Measurements from ENCODE around the gene DPM1. TPM values are rescaled to one million over a fixed set of nuclear protein-coding genes. Genes with fewer than 3 reads are reported as not detected.
"Not testable (repeated sequence)": the region's sequence is repeated elsewhere in the genome, so short reads cannot be mapped to it uniquely, and the experiment has no call there.

Gene DPM1
- total RNA-seq, 1 donor from 2014 or later: 39.8 TPM

DNA sequence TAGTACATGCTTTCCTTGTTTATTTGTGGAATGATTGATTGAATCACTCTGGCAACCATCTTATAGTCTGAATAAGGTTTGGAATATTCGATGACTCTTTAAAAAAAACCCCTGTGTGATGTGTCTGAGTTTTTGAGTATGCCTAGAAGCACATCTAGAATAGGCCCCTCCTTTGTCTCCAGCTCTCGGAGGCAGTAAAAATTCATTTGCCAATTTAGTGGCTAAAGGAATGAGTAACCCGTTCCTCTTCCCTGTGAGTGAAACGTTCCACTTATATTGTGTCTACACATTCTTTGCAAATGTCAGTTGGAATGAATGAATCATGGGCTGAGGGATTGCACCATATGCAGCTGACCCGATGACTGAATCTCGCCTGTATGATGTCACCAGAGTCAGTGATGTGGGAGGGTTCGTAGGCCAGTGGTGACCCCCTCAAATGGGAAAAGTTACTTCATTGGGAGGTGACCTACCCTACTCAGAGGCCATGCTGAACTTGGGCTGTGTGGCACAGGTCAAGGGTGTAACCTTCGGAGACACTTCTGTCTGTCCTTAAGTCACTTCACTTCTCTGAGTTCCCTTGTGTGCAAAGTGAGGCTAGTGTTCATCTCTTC lies 21.8 kb upstream of the DPM1 start:
- no peaks in the 10 kb centered on the region for H3K36me3 Mint-ChIP-seq (ENCODE audit: low read depth)
- POLR2A ChIA-PET: interaction anchor here (2.0 kb wide), 1 partner anchor 189 kb away, joined by 8 read pairs; no protein-coding TSS in a partner anchor
- H3K27me3 Mint-ChIP-seq: peaks cover 31% of the 10 kb centered on the region
- H3K27ac Mint-ChIP-seq: no peak overlapping the region
- no peak overlapping the region for H3K4me3 Mint-ChIP-seq
- intact Hi-C loops (cut with micrococcal nuclease): loop anchor here (10.0 kb wide), 1 partner anchor 985 kb away; no protein-coding TSS in a partner anchor
- TF ChIP-seq, protein P1, sequence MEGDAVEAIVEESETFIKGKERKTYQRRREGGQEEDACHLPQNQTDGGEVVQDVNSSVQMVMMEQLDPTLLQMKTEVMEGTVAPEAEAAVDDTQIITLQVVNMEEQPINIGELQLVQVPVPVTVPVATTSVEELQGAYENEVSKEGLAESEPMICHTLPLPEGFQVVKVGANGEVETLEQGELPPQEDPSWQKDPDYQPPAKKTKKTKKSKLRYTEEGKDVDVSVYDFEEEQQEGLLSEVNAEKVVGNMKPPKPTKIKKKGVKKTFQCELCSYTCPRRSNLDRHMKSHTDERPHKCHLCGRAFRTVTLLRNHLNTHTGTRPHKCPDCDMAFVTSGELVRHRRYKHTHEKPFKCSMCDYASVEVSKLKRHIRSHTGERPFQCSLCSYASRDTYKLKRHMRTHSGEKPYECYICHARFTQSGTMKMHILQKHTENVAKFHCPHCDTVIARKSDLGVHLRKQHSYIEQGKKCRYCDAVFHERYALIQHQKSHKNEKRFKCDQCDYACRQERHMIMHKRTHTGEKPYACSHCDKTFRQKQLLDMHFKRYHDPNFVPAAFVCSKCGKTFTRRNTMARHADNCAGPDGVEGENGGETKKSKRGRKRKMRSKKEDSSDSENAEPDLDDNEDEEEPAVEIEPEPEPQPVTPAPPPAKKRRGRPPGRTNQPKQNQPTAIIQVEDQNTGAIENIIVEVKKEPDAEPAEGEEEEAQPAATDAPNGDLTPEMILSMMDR (IDR thresholded peaks at IDR 0.05): no peak
- CTCF ChIA-PET: interaction anchor here (5.0 to 5.9 kb wide), 2 partner anchors 186 to 327 kb away, joined by 31 to 50 read pairs; partner anchors contain the start of gene BCAS4
- H3K9me3 Mint-ChIP-seq: no peaks in the 10 kb centered on the region
- peaks cover 3% of the 10 kb centered on the region for H3K4me1 Mint-ChIP-seq
- DNase-seq (no peak), ATAC-seq (ENCODE audit: low read depth) (no peak)

DNA sequence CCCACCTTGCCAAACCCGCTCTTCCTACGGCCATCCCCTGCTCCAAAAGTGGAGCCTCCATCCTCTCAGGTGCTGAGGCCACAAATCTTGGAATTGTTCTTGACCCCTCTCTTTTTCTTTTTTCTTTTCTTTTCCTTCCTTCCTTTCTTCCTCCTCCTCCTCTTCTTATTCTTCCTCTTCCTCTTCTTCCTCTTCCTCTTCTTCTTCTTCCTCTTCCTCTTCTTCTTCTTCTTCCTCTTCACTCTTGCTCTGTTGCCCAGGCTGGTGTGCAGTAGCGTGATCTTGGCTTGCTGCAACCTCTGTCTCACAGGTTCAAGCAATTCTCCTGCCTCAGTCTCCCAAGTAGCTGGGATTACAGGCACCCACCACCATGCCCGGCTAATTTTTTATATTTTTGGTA lies 20.2 kb upstream of the DPM1 start:
- POLR2A ChIA-PET; H3K4me1 Mint-ChIP-seq; H3K27ac Mint-ChIP-seq; H3K4me3 Mint-ChIP-seq; ATAC-seq (ENCODE audit: low read depth); H3K36me3 Mint-ChIP-seq (ENCODE audit: low read depth); H3K9me3 Mint-ChIP-seq; CTCF ChIA-PET; intact Hi-C loops (cut with micrococcal nuclease); DNase-seq: not testable (repeated sequence)
- peaks cover 29% of the 10 kb centered on the region for H3K27me3 Mint-ChIP-seq

DNA sequence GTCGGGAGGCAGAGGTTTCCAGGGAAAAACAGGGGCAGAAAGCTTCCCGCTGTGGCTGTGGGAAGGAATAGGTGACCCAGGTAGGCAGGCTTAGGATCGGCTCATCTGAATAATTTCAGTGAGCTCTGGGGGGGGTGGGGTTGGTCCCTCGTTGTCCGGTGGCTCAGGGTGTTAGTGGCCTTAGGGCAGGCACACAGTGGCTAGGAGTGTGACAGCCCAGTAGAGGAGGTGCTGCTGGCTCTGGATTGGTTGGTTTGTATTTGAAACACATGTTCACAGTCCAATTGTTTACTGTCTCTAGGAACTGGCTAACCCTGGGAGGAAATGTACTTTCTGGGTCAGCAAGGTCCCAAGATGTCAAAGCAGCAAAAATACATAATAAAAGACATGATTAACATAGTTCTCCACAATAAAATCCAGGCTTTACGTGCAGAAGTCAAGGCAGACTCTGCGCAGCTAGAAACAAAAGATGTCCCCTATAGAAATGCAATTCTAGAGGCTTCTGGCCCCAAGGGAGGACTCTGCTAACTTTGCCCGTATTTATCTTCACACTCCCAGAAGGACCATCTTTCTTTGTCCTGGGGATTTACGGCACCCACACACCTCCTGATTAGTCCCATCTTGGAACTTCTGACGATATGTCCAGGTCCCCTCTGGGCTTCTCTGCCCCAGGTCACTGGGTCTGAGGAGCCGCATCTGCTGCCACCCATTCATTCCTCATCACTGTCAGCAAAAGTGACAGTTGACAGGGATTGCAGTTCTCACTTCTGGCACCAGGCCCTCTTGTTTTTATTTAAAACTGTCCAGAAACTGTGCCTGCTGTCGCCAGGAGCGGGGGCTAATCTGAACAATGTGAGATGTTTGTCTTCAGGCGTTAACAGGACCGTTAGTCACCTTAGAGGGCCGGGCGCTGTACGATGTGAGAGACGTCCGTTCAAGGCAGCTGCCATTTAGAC lies 19.0 kb upstream of the DPM1 start:
- POLR2A ChIA-PET: no interaction called here
- DNase-seq (no peak), ATAC-seq (ENCODE audit: low read depth) (no peak)
- H3K9me3 Mint-ChIP-seq: no peaks in the 10 kb centered on the region
- no peaks in the 10 kb centered on the region for H3K36me3 Mint-ChIP-seq (ENCODE audit: low read depth)
- intact Hi-C loops (cut with micrococcal nuclease): no loop called here
- H3K27me3 Mint-ChIP-seq: peaks cover 22% of the 10 kb centered on the region
- TF ChIP-seq, protein P1 (IDR thresholded peaks at IDR 0.05): no peak
- no peak overlapping the region for H3K27ac Mint-ChIP-seq
- H3K4me3 Mint-ChIP-seq: no peak overlapping the region
- H3K4me1 Mint-ChIP-seq: peaks cover 3% of the 10 kb centered on the region
- CTCF ChIA-PET: interaction anchor here (1.9 kb wide), 1 partner anchor 10 kb away, joined by 5 read pairs; no protein-coding TSS in a partner anchor

DNA sequence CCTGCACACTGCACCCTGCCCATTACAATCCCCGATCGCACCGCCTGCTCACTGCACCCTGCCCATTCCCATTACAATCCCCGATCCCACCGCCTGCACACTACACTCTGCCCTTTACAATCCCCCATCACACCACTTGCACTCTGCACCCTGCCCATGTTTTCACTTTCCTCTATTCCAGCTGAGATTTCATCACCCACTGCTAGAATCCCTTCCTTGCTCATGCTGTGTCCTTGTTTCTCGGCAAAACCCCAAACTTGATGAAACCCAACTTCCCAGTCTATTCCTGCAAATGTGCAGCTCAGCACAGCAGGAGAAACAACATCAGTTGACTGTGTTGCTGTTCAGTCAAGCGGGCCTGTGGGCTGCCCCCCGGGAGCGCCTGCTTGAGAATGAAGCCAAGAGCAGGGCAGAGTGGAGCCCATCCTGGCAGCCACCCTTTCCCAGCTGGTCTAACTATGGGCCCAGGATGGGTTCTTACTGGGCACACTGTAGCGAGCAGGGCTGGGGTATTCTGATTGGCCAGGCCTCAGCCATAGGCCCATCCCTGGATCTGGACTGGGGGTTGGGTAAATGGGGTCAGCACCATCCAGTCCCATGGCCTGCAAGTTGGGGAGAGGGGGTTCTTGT lies 17.5 kb upstream of the DPM1 start:
- ChIA-PET POLR2A (no interaction called here), CTCF (no interaction called here)
- ATAC-seq (ENCODE audit: low read depth): no peak
- H3K36me3 Mint-ChIP-seq (ENCODE audit: low read depth): no peaks in the 10 kb centered on the region
- H3K4me3 Mint-ChIP-seq: no peak overlapping the region
- intact Hi-C loops (cut with micrococcal nuclease): no loop called here
- TF ChIP-seq, protein P1 (IDR thresholded peaks at IDR 0.05): no peak
- no peaks in the 10 kb centered on the region for H3K9me3 Mint-ChIP-seq
- no peak for DNase-seq
- H3K27ac Mint-ChIP-seq: no peak overlapping the region
- H3K4me1 Mint-ChIP-seq: no peaks in the 10 kb centered on the region
- H3K27me3 Mint-ChIP-seq: peaks cover 20% of the 10 kb centered on the region

DNA sequence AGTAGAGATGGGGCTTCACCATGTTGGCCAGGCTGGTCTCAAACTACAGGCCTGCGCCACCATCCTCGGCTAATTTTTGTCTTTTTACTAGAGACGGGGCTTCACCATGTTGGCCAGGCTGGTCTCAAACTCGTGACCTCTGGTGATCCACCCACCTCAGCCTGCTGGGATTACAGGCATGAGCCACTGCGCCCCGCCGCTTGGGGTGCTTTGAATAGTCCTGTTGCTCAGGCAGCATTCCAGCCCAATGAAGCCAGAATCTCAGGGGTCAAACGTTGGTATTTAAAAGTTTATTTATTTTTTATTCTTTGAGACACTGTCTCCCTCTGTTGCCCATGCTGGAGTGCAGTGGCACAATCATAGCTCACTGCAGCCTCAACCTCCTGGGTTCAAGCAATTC lies 11.6 kb upstream of the DPM1 start:
- CTCF ChIA-PET: no interaction called here
- DNase-seq (no peak), ATAC-seq (ENCODE audit: low read depth) (no peak)
- TF ChIP-seq, protein P1 (IDR thresholded peaks at IDR 0.05): no peak
- no peaks in the 10 kb centered on the region for H3K4me1 Mint-ChIP-seq
- H3K27ac Mint-ChIP-seq: no peak overlapping the region
- intact Hi-C loops (cut with micrococcal nuclease): no loop called here
- H3K4me3 Mint-ChIP-seq: no peak overlapping the region
- H3K36me3 Mint-ChIP-seq (ENCODE audit: low read depth): no peaks in the 10 kb centered on the region
- peaks cover 8% of the 10 kb centered on the region for H3K27me3 Mint-ChIP-seq
- no peaks in the 10 kb centered on the region for H3K9me3 Mint-ChIP-seq
- POLR2A ChIA-PET: no interaction called here

Data from activated B cell treated with CpG ODN at 0.5 μM for 24 hours (primary cell).